ENCODE data around the gene IFNA13.

IFNA13 gene

DNA sequence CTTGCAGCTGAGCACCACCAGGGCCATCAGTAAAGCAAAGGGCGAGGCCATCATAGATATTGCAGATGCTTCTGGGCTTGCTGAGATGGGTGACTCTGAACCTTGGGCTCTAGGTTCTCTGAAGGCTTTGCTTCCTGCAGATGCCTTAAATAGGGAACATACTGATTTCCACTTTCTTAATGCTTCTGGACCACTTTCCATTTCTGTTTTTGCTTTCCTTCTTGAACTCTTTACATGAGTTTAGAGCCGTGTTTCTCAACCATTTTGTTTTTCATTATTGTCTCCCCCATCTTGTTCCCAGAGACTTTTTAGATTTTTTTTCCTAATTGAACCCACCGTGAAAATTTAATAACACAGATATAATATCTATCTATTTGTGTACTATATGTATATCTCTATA lies at the start of gene IFNA13:
Gene IFNA13 (minus strand): TSS at position 101 of the 400 bp plus-strand sequence. CDS start 47 bp downstream, at position 54.
- in situ Hi-C loops (cut with HindIII; ENCODE audit: low pct_unique_long_range_greater_than_20kb, low sequenced_read_pairs): no loop called here
- DNase-seq (ENCODE audit: low read depth in 1 of 2, low spot score in 1 of 2): no peak
- TF ChIP-seq JUND (IDR thresholded peaks at IDR 0.05; ENCODE audit: low read depth): no peak

DNA sequence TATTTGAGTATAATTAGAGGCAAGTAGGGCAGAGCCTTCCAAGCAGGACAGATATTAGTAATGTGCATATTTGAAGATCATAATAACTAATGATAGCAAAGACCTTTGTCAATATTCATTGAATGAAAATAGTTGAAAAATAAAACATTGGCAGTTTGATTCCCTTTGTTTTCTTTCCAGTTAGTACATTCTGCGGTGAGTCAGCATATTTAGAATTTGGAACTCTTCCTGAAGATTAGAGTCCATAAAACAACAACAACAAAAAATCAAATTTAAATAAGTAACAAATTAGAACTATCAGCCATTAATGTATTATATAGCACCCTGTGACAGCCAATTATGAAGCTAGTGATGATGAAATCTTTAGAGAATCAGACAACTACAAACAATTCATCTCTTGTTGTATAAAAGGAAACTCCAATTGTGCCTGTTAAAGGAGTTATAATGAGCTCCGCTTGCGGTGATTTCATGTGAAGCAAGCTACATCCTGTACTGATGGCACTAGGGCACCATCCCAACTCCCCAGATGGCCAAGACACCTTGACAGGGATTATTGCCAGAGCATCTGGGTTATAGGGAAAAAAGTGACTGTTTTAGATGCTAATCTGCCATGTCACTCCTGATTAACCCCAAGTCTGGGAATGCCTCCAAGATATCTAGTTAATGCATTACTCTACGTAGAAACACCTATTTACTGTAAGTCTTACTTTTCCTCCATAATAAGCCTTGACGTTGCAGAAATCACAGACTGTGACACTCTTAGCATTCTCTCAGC lies 47.8 kb upstream of the IFNA13 start:
- in situ Hi-C loops (cut with HindIII; ENCODE audit: low pct_unique_long_range_greater_than_20kb, low sequenced_read_pairs): no loop called here
- DNase-seq (ENCODE audit: low read depth in 1 of 2, low spot score in 1 of 2): no peak
- no peak for TF ChIP-seq JUND (IDR thresholded peaks at IDR 0.05; ENCODE audit: low read depth)

DNA sequence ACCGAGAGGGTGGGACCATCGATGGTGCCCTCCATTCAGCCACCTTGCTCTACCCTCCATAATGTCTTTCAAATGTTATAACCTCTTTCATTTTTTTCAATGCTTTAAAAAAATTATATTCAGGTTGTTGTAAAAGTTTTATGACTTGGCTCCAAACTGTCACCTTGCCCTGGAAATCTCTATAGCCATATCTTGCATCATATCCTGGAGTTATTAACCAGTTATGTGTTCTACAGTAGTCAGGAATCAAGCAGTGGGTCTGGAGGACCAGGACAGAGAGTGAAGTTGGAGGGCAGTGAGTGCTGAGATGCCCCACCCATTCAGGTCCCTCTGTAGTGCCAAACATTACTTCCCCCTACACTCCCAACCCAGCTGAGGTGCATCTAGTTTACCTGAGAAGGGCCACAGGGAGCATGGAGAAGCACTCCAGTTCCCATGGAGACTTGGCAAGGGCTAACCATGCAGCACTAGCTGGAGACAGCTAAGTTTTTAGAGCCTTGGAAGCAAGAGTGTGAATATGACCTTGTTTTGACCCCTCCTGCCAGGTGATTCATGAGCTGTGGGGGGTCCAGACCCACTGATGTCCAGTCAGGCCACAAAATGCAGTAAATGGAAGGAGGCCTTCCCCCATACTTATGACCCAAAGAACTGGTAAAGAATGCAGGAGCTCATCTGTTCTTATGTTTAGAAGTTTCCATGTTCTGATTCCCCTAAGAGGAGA lies 46.5 kb upstream of the IFNA13 start:
- in situ Hi-C loops (cut with HindIII; ENCODE audit: low pct_unique_long_range_greater_than_20kb, low sequenced_read_pairs): no loop called here
- no peak for DNase-seq (ENCODE audit: low read depth in 1 of 2, low spot score in 1 of 2)
- TF ChIP-seq JUND (IDR thresholded peaks at IDR 0.05; ENCODE audit: low read depth): no peak

DNA sequence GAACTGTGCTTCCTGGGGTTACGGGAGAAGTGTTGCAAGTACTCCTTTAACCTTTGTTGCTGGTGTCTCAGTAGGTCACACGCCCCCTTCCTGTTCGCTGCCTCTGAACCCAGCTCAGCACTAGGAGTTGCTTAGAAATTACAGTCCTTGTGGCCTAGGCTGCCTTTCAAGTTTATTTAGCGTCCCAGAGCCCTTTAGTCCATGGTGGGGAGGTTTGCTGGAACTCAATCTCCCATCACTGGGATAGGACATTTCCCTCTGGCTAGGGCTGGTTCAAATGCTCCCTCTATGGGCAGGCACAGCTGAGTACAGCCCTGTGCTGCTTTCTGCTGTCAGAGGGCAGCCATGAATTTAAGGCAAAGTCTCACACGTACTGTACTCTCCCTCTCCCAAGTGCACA lies 45.8 kb upstream of the IFNA13 start:
- in situ Hi-C loops (cut with HindIII; ENCODE audit: low pct_unique_long_range_greater_than_20kb, low sequenced_read_pairs): no loop called here
- TF ChIP-seq JUND (IDR thresholded peaks at IDR 0.05; ENCODE audit: low read depth): no peak
- DNase-seq (ENCODE audit: low read depth in 1 of 2, low spot score in 1 of 2): peak in 1 of 2 experiments; percentile 29

DNA sequence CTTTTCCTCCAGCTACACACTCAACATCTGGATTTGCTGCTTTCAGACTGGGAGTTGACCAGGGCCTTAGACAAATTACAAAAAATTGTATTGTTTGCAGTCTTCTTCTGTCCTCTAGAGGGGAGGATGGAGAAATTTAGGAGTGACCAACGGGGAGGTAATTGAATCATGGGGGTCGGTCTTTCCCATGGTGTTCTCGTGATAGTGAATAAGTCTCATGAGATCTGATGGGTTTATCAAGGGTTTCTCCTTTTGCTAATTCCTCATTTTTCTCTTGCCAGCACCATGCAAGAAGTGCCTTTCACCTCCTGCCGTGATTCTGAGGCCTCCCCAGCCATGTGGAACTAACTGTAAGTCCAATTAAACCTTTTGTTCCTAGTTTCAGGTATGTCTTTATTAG lies 45.3 kb upstream of the IFNA13 start:
- DNase-seq (ENCODE audit: low read depth in 1 of 2, low spot score in 1 of 2): no peak
- no peak for TF ChIP-seq JUND (IDR thresholded peaks at IDR 0.05; ENCODE audit: low read depth)
- in situ Hi-C loops (cut with HindIII; ENCODE audit: low pct_unique_long_range_greater_than_20kb, low sequenced_read_pairs): no loop called here

DNA sequence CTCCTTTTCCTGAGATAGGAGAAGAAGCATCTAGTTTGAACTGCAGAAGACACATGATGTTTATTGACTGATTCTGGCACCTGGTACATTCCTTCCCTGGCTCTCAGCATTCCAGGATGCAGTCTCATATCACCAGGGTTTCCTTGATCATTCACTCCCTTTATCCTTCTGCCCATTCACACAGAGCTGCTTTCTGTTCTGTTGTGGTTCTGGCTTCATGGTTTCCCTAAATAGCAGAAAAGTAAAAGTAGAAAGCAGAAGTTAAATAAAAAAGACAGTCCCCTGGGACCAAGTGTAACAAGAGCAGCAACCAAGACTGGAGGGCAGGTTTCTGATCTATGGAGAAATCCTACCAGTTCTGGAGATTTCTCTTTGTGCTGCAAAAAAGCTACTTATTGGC lies 44.2 kb upstream of the IFNA13 start:
- DNase-seq (ENCODE audit: low read depth in 1 of 2, low spot score in 1 of 2): no peak
- TF ChIP-seq JUND (IDR thresholded peaks at IDR 0.05; ENCODE audit: low read depth): no peak
- in situ Hi-C loops (cut with HindIII; ENCODE audit: low pct_unique_long_range_greater_than_20kb, low sequenced_read_pairs): no loop called here

DNA sequence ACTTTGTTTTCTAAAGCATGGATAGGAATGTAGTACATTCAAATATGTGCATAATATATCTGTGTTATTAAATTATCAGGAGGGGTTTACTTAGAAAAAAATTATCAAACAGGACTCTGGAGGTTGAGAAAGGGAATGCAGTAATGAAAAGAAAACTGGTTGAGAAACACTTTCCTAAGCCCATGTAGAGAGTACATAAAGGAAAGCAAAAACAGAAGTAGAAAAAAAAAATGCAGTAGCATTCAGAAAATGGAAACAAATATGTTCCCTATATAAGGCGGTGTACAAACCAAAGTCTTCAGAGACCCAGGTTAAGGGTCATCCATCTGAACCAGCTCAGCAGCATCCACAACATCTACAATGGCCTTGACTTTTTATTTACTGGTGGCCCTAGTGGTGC lies 41.0 kb upstream of the IFNA13 start, which contains the start of gene IFNA8:
Gene IFNA8 (plus strand): TSS at position 301 of the 400 bp plus-strand sequence. CDS start 60 bp downstream, at position 361.
- no peak for DNase-seq (ENCODE audit: low read depth in 1 of 2, low spot score in 1 of 2)
- in situ Hi-C loops (cut with HindIII; ENCODE audit: low pct_unique_long_range_greater_than_20kb, low sequenced_read_pairs): no loop called here
- no peak for TF ChIP-seq JUND (IDR thresholded peaks at IDR 0.05; ENCODE audit: low read depth)

DNA sequence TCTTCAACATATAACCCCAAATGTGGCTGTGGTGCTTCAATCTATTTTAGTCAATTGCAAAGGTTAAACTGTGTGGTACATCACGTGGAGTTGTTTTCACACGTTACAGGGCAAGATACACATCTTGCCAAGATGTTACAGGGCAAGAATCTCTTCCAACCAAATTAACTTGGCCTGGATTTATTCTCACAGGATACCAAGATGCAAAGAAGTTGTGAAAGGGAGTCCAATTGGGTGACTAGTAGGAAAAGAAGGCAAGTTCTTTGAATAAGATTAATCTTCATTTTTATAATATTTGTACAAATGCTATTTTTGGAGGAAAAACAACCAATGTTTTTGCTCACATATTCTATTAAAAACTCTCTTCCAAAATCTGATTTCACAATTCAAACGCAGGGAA lies 36.3 kb upstream of the IFNA13 start:
- no peak for DNase-seq (ENCODE audit: low read depth in 1 of 2, low spot score in 1 of 2)
- TF ChIP-seq JUND (IDR thresholded peaks at IDR 0.05; ENCODE audit: low read depth): no peak
- in situ Hi-C loops (cut with HindIII; ENCODE audit: low pct_unique_long_range_greater_than_20kb, low sequenced_read_pairs): no loop called here

DNA sequence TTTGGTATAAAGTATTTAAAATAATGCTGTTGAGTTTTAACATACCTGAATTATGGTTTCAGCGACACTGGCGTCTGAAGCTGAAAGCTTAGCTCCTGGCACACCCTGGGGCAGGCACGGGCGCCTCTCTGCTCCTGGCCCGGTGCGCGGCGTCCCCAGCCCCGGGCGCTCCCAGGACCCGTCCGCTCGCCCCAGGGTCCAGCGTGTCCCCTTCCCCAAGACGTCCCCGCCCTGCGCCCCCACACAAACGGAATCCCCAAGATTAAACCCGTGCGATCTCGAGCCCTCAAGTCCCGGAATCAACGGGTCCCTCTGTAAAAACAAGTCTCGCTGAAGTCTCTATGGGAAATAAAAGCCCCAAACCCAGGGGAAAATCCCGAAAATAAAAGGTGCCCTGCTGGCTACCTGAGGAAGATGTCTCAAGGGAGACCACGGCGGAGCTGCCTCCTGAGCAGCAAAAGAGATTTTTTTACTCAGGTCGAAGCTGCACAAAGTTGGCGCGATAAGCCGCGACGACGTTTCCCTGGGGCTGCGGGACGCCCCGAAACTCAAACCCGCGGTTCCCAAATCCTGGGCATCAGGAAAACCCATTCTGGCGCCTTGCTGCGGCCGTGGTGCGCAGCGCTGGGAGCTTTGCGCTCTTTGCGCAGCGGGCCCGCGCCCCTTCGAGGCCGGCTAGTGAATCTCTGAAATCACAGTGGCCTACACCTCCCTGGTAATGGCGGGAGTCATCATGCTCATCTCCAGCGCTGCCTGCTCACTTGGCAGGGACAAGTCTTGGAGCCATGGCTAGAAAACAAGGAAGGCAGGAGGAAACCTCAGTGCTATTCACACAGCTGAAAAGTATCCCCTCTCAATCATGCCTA lies 34.8 kb upstream of the IFNA13 start:
- in situ Hi-C loops (cut with HindIII; ENCODE audit: low pct_unique_long_range_greater_than_20kb, low sequenced_read_pairs): no loop called here
- TF ChIP-seq JUND (IDR thresholded peaks at IDR 0.05; ENCODE audit: low read depth): no peak
- no peak for DNase-seq (ENCODE audit: low read depth in 1 of 2, low spot score in 1 of 2)

DNA sequence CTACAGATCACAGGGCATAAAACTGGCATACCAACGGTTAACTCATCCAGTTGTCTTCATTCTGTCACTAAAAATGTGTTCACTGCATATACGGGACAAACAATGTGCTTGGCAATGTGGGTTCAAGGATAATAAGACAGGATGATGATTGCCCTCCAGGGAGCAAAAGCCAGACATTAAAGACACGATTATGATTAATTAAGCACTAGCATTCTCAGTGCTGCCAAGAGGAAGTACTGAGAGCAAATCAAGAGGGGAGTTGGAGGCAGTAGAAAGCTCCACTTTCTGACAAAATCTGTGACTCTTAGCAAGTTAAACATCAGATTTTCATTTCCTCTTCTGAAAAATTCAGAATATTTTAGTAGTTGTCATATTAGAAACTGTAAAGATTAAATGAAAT lies 32.1 kb upstream of the IFNA13 start:
- no peak for DNase-seq (ENCODE audit: low read depth in 1 of 2, low spot score in 1 of 2)
- TF ChIP-seq JUND (IDR thresholded peaks at IDR 0.05; ENCODE audit: low read depth): no peak
- in situ Hi-C loops (cut with HindIII; ENCODE audit: low pct_unique_long_range_greater_than_20kb, low sequenced_read_pairs): no loop called here

DNA sequence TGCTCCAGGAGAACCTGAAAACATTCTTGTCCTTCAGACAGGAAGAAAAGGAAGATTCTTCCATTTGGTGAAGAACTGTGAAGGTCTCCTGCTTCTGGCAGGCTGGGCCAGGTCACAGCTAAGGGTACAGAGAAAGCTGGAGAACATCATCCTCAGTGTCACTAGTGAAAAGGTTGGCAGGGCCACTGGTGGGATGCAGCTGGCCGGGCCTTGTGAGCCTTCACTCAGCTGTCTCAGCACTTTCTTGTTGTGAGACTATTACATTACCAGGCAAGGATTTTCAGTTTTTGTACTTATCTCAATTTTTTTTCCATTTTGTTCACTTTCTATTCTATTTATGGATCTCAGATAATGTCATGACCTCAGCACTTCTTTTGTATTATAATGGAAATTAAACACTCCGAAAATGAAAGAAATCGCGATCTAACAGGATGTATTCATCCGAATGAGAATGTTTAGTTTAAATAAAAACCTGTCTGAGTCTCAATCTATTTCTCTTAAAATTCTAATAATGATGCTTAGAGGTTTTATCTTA lies 31.2 kb upstream of the IFNA13 start:
- TF ChIP-seq JUND (IDR thresholded peaks at IDR 0.05; ENCODE audit: low read depth): no peak

More for the DNA sequence above, 31.2 kb upstream of the IFNA13 start:
- in situ Hi-C loops (cut with HindIII; ENCODE audit: low pct_unique_long_range_greater_than_20kb, low sequenced_read_pairs): no loop called here
- DNase-seq (ENCODE audit: low read depth in 1 of 2, low spot score in 1 of 2): no peak

Data from T47D (cell line).